Measurements from ENCODE around the gene KRT15.
A peak's percentile ranks its signal among the peaks of the same experiment; 100 is the strongest.

The KRT15 gene

GRCh38 chr17:41521574-41522261, 3.0 kb upstream of the KRT15 start:
- no peak for TF ChIP-seq CTCF (conservative IDR thresholded peaks at IDR 0.05; ENCODE audit: control insufficient read depth, insufficient read depth, low read depth, low read length)
- no peak overlapping the region for H3K4me3 ChIP-seq (ENCODE audit: control insufficient read depth, low read depth, low read length)
- peak; percentile 81 for DNase-seq (ENCODE audit: low read depth)

- TF ChIP-seq CTCF (conservative IDR thresholded peaks at IDR 0.05; ENCODE audit: control insufficient read depth, insufficient read depth, low read depth, low read length): no peak
- H3K4me3 ChIP-seq (ENCODE audit: control insufficient read depth, low read depth, low read length): no peak overlapping the region
- DNase-seq (ENCODE audit: low read depth): no peak
These were observed 2.3 kb upstream of the KRT15 start for GRCh38 chr17:41520821-41521521.

GRCh38 chr17:41519501-41520224, 973 bp upstream of the KRT15 start:
- no peak for TF ChIP-seq CTCF (conservative IDR thresholded peaks at IDR 0.05; ENCODE audit: control insufficient read depth, insufficient read depth, low read depth, low read length)
- no peak for DNase-seq (ENCODE audit: low read depth)
- H3K4me3 ChIP-seq (ENCODE audit: control insufficient read depth, low read depth, low read length): no peak overlapping the region

- no peak for TF ChIP-seq CTCF (conservative IDR thresholded peaks at IDR 0.05; ENCODE audit: control insufficient read depth, insufficient read depth, low read depth, low read length)
- no peak overlapping the region for H3K4me3 ChIP-seq (ENCODE audit: control insufficient read depth, low read depth, low read length)
- DNase-seq (ENCODE audit: low read depth): no peak
These were observed 659 bp downstream of the KRT15 start for GRCh38 chr17:41518031-41518430.

- H3K4me3 ChIP-seq (ENCODE audit: control insufficient read depth, low read depth, low read length): no peak overlapping the region
- no peak for TF ChIP-seq CTCF (conservative IDR thresholded peaks at IDR 0.05; ENCODE audit: control insufficient read depth, insufficient read depth, low read depth, low read length)
- no peak for DNase-seq (ENCODE audit: low read depth)
These were observed 1.8 kb downstream of the KRT15 start for GRCh38 chr17:41516830-41517283.

GRCh38 chr17:41516147-41516829, 2.4 kb downstream of the KRT15 start:
- no peak for DNase-seq (ENCODE audit: low read depth)
- H3K4me3 ChIP-seq (ENCODE audit: control insufficient read depth, low read depth, low read length): no peak overlapping the region
- no peak for TF ChIP-seq CTCF (conservative IDR thresholded peaks at IDR 0.05; ENCODE audit: control insufficient read depth, insufficient read depth, low read depth, low read length)

Data from fibroblast of mammary gland (primary cell).